ENCODE results near the gene UROC1. TPM values are rescaled to one million over a fixed set of nuclear protein-coding genes. Genes with fewer than 3 reads are reported as not detected.

Gene UROC1
- total and polyA plus RNA-seq, 2 of the 13 experiments (the other 11 are each of a cell fraction or from before 2014, with no cell fraction given): 0.71 to 1.3 TPM

DNA sequence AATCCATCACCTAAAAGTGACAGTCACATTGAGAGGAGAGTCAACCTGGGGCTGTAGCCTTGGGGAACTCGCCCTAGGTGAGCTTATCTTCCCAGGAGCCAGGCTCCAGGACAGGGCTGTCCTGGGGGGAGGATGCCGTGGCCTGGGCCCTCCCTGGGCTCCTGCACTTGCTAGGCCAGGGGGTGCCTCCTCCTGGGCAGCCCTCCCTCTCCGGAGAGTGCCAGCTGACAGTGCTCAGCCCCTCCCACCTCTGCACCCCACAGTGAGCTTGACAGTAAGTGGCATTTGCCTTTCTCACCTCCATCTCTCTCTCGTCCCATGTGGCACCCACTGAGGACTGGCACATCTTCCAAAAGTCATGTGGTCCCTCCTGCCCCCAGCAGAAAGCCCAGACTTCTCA, 19.1 kb downstream of the UROC1 start (continued):
- TF ChIP-seq, protein P1, sequence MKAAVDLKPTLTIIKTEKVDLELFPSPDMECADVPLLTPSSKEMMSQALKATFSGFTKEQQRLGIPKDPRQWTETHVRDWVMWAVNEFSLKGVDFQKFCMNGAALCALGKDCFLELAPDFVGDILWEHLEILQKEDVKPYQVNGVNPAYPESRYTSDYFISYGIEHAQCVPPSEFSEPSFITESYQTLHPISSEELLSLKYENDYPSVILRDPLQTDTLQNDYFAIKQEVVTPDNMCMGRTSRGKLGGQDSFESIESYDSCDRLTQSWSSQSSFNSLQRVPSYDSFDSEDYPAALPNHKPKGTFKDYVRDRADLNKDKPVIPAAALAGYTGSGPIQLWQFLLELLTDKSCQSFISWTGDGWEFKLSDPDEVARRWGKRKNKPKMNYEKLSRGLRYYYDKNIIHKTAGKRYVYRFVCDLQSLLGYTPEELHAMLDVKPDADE (CRISPR knock-in tag; IDR thresholded peaks at IDR 0.05): no peak
- TF ChIP-seq ZNF383 (CRISPR knock-in tag; IDR thresholded peaks at IDR 0.05; ENCODE audit: borderline replicate concordance): no peak
- no peak for TF ChIP-seq NCOR1 (IDR thresholded peaks at IDR 0.05; ENCODE audit: borderline replicate concordance, low read length)
- no peak for TF ChIP-seq PAF1 (CRISPR knock-in tag; IDR thresholded peaks at IDR 0.05)
- TF ChIP-seq, protein P2, sequence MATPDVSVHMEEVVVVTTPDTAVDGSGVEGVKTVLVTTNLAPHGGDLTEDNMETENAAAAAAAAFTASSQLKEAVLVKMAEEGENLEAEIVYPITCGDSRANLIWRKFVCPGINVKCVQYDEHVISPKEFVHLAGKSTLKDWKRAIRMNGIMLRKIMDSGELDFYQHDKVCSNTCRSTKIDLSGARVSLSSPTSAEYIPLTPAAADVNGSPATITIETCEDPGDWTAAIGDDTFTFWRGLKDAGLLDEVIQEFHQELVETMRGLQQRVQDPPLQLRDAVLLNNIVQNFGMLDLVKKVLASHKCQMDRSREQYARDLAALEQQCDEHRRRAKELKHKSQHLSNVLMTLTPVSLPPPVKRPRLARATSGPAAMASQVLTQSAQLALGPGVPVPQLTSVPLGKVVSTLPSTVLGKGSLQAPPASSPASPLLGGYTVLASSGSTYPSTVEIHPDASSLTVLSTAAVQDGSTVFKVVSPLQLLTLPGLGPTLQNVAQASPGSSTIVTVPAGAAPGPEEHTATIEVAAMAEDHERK (CRISPR knock-in tag; IDR thresholded peaks at IDR 0.05; ENCODE audit: low read depth): no peak
- no peak for TF ChIP-seq ZNF549 (CRISPR knock-in tag; IDR thresholded peaks at IDR 0.05)
- TF ChIP-seq ZNF790 (CRISPR knock-in tag; IDR thresholded peaks at IDR 0.05; ENCODE audit: borderline replicate concordance): no peak
- TF ChIP-seq TP53 (CRISPR knock-in tag; conservative IDR thresholded peaks at IDR 0.05): no peak
- no peak for TF ChIP-seq RFX5 (IDR thresholded peaks at IDR 0.05; ENCODE audit: low read depth, low read length)
- no peak for TF ChIP-seq ZNF556 (CRISPR knock-in tag; IDR thresholded peaks at IDR 0.05; ENCODE audit: borderline replicate concordance)

DNA sequence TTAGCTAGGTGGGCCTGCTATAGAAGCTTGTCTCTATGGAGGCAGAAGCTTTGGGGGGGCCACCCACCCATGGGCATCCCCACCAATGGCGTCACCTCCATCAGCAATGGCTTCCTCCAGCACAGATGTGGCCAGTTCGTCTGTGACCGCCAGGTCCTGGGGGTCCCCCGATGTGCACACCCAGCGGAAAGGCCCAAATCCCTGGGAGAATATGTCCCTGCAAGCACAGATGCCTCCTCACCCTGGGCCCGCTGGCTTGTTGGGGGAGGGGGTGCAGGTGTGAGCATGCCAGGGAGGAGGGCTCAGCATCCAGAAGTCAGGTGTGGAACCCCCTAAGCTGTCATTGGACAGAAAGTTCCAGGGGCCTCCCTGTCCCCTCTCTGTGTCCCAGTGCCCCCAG, 19.6 kb downstream of the UROC1 start:
- H3K36me3 ChIP-seq (replicated peaks in 1 of 2; ENCODE audit: control insufficient read depth in 1 of 2, insufficient read depth in 2 of 2, low read length in 2 of 2): no peaks in the 10 kb centered on the region

More for the DNA sequence above, 19.6 kb downstream of the UROC1 start:
- H2AFZ ChIP-seq (ENCODE audit: low read length): no peak overlapping the region
- H3K27ac ChIP-seq (ENCODE audit: extremely low read length, insufficient read depth, low read length): no peak overlapping the region
- H4K20me1 ChIP-seq (ENCODE audit: insufficient read depth, low read length): no peaks in the 10 kb centered on the region
- ChIA-PET POLR2A (interaction anchor here (1.2 to 3.1 kb wide), 2 partner anchors 21 to 25 kb away, joined by 4 to 10 read pairs; partner anchors contain the start of genes CHST13 and UROC1), CTCF (ENCODE audit: low intra/inter-chr PET ratio, low total read pairs) (no interaction called here)
- no TSS peak for BruUV-seq (replicated peaks)
- intact Hi-C loops (cut with micrococcal nuclease; ENCODE audit: unreplicated experiment): loop anchor here (1.0 to 10.0 kb wide), 3 partner anchors 8 to 57 kb away; partner anchors contain the start of gene C3orf22
- DNase-seq (ENCODE audit: low spot score) (no peak), ATAC-seq (no peak), FAIRE-seq (no peak)
- no peak overlapping the region for H3K9ac ChIP-seq (ENCODE audit: insufficient read depth, low read depth, low read length)
- no peaks in the 10 kb centered on the region for H3K9me3 ChIP-seq (ENCODE audit: low read length)
- TF ChIP-seq ZBTB42 (CRISPR knock-in tag; IDR thresholded peaks at IDR 0.05): no peak
- TF ChIP-seq RBM22 (optimal IDR thresholded peaks at IDR 0.05; ENCODE audit: low read length): no peak
- TF ChIP-seq MIER2 (CRISPR knock-in tag; IDR thresholded peaks at IDR 0.05): no peak
- no peak overlapping the region for H3K4me3 ChIP-seq (replicated peaks in 1 of 3; ENCODE audit: insufficient read depth in 1 of 3, low read depth in 2 of 3, low read length in 3 of 3)
- no peaks in the 10 kb centered on the region for H3K27me3 ChIP-seq (ENCODE audit: control insufficient read depth in 1 of 2, insufficient read depth in 2 of 2, low read length in 2 of 2)
- peaks cover 36% of the 10 kb centered on the region for H3K4me1 ChIP-seq (ENCODE audit: insufficient read depth, low read length)
- no peak overlapping the region for H3K4me2 ChIP-seq (ENCODE audit: low read depth, low read length)
- in situ Hi-C loops (cut with HindIII; ENCODE audit: extremely low pct_ligation_motif_present, low pct_unique_long_range_greater_than_20kb): no loop called here
- no peaks in the 10 kb centered on the region for H3K79me2 ChIP-seq (ENCODE audit: insufficient read depth, low read length)
- WGBS (ENCODE audit: low lambda C conversion rate): no CpG with 5 or more reads among the region's 6 CpGs
